GM21526 (cell line): Measurements from ENCODE around the gene ST6GAL1.
A peak's percentile ranks its signal among the peaks of the same experiment; 100 is the strongest.

Experiments
- ATAC-seq: cut with Tn5 transposase; IDR thresholded peaks from one replicate; pipeline ENCODE4 v1.9.1; 2021; ENCODE audit warnings: moderate library complexity; ENCODE audit not compliant: unreplicated experiment, low FRiP score

The ST6GAL1 gene

GRCh38 chr3:186915806-186916796 is 14.2 kb upstream of the ST6GAL1 start:
- no peak for ATAC-seq

- no peak for ATAC-seq
Observed at GRCh38 chr3:186917512-186918312, 12.6 kb upstream of the ST6GAL1 start.

GRCh38 chr3:186920301-186920700 is 10.0 kb upstream of the ST6GAL1 start:
- ATAC-seq: no peak

- ATAC-seq: no peak
Observed at GRCh38 chr3:186920796-186921195, 9.5 kb upstream of the ST6GAL1 start.

GRCh38 chr3:186921578-186921977 is 8.7 kb upstream of the ST6GAL1 start:
- no peak for ATAC-seq

GRCh38 chr3:186922224-186922623 is 8.1 kb upstream of the ST6GAL1 start:
- ATAC-seq: no peak

- ATAC-seq: no peak
Observed at GRCh38 chr3:186922790-186923189, 7.5 kb upstream of the ST6GAL1 start.

- no peak for ATAC-seq
Observed at GRCh38 chr3:186923241-186923640, 7.1 kb upstream of the ST6GAL1 start.

- no peak for ATAC-seq
Observed at GRCh38 chr3:186925826-186926225, 4.5 kb upstream of the ST6GAL1 start.

- no peak for ATAC-seq
Observed at GRCh38 chr3:186929186-186929585, 1.1 kb upstream of the ST6GAL1 start.

GRCh38 chr3:186929685-186930084 is 641 bp upstream of the ST6GAL1 start:
- ATAC-seq: no peak

- ATAC-seq: peak; percentile 65
Observed at GRCh38 chr3:186930641-186931531, 560 bp downstream of the ST6GAL1 start.

- peak; percentile 0 for ATAC-seq
Observed at GRCh38 chr3:186931532-186932280, 1.4 kb downstream of the ST6GAL1 start.

- no peak for ATAC-seq
Observed at GRCh38 chr3:186932281-186933181, 2.2 kb downstream of the ST6GAL1 start.

- ATAC-seq: no peak
Observed at GRCh38 chr3:186933816-186934215, 3.5 kb downstream of the ST6GAL1 start.

GRCh38 chr3:186935133-186935532 is 4.8 kb downstream of the ST6GAL1 start:
- ATAC-seq: no peak

GRCh38 chr3:186937017-186937875 is 6.9 kb downstream of the ST6GAL1 start:
- ATAC-seq: no peak

- no peak for ATAC-seq
Observed at GRCh38 chr3:186938716-186939115, 8.4 kb downstream of the ST6GAL1 start.
